Measurements from ENCODE around the gene NDUFC1. TPM values are rescaled to one million over a fixed set of nuclear protein-coding genes. Genes with fewer than 3 reads are reported as not detected.

Gene NDUFC1
- total RNA-seq (2021; fragmentation: NEBNext Ultra II Directional; extraction: Animal tissue kit (Norgen Biotek cat#: 25700)) (54.5 and 62.0 TPM in 2 replicates), polyA plus RNA-seq (2011; rRNA removed) (41.9 and 48.4 TPM in 2 replicates), polyA minus RNA-seq (2011; rRNA and poly(A)+ RNA removed) (6.2 and 6.9 TPM in 2 replicates)
- 45.9 TPM for polyA plus RNA-seq (2011; cell fraction: cytosol; rRNA removed)
- polyA plus RNA-seq (2011; cell fraction: nucleus; rRNA removed): 33.1 TPM
- polyA plus RNA-seq (2012, experiment 1 of 2): 51.2 to 74.8 TPM (median 61.0 TPM) in 4 replicates
- polyA plus RNA-seq (2012, experiment 2 of 2): 31.1 TPM
- 151 TPM for polyA plus RNA-seq (2013, experiment 1 of 2)
- 155 TPM for polyA plus RNA-seq (2013, experiment 2 of 2)
- 18.2 TPM for polyA minus RNA-seq (2011; cell fraction: cytosol; rRNA and poly(A)+ RNA removed)
- 14.9 TPM for polyA minus RNA-seq (2011; cell fraction: nucleus; rRNA and poly(A)+ RNA removed)
- long read RNA-seq, experiment 1, transcript NDUFC1-209 (5 exons, 1,198 nt): minor isoform, 6 of 123 reads
- long read RNA-seq, experiment 1, transcript NDUFC1-210 (5 exons, 725 nt): major isoform, 12 of 123 reads
- long read RNA-seq, experiment 1, partial matches to known transcripts: 90 of 123 reads
- long read RNA-seq, experiment 1, other reads (novel, unspliced or antisense): 14 of 123 reads
- long read RNA-seq, experiment 2, transcript NDUFC1-209 (5 exons, 1,198 nt): major isoform, 13 of 17 reads
- long read RNA-seq, experiment 2, partial matches to known transcripts: 1 of 17 reads
- long read RNA-seq, experiment 2, other reads (novel, unspliced or antisense): 3 of 17 reads

DNA sequence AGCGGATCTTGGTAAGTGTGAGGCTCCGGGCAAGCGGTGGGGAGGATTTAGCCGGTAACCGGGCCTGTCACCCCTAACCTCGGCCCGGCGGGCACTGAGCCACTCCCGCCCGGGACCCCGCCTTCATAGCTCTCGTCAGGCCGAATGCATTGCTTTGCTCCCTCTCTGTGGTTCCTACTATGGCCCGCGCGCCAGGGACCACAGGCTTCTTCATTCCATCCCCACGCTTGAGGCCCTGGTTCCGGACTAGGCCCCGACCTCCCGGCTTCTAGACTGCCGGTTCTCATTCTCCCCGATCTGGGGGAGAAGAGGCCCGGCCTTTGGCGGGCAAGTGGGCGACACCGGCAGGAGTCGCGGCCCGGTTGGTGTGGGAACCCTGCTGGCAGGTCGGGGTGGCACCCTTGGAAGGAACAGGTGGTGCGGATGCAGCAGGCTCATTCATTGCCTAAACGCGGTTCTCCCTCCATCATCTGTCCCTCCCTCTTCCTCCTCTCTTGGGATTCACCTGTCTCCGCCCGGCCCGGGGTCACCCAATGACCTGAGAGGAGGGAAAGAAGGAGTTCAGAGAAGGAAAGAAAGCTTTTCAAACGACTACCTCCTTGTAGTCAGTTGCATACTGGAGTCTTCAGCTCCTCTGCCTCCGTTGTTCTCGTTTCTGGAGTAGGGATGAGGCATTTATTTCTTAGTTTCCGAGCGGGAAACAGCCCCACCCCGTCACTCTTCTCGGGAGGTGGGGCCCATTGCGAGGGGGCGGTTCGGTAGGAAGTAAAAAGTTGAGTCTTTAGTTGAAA lies at the start of gene NDUFC1:
TSS of gene NDUFC1 (minus strand) at position 657 of the 791 bp plus-strand sequence. CDS start 6,679 bp downstream, outside the sequence.
- CTCF ChIA-PET (ENCODE audit: partially characterized antibody): interaction anchor here (0.8 to 3.5 kb wide), 9 partner anchors 10 to 271 kb away, joined by 3 to 19 read pairs (median 4); no protein-coding TSS in a partner anchor
- H2BK12ac ChIP-seq (ENCODE audit: low read depth, low read length): no peak within 1 kb of the TSS
- H3K4me2 ChIP-seq (ENCODE audit: insufficient read depth in 1 of 2, low read depth in 2 of 2, low read length in 2 of 2): peak within 1 kb of the TSS; percentile 77 to 99
- H3K79me1 ChIP-seq (ENCODE audit: low read depth, low read length): no peaks in the 10 kb centered on the region
- H3K9ac ChIP-seq (replicated peaks in 1 of 4; ENCODE audit: extremely low read depth in 1 of 4, low read depth in 3 of 4, low read length in 3 of 4): peak within 1 kb of the TSS; percentile 80 to 94 (median 92)
- peak within 1 kb of the TSS; percentile 91 to 100 (median 93) for H3K4me3 ChIP-seq (ENCODE audit: extremely low read depth in 1 of 4, insufficient read depth in 2 of 4, low read depth in 3 of 4, low read length in 4 of 4)
- H2BK15ac ChIP-seq (ENCODE audit: low read length): 0 out of 2 replicates have a peak within 1 kb of the TSS, but pooled peaks have one; percentile 47
- peak within 1 kb of the TSS; percentile 94 for H3K4ac ChIP-seq (replicated peaks; ENCODE audit: insufficient read length, low read depth, low read length)
- no peak within 1 kb of the TSS for H3K23ac ChIP-seq (ENCODE audit: insufficient read length)
- H3K4me1 ChIP-seq (replicated peaks in 1 of 4; ENCODE audit: control insufficient read depth in 3 of 4, insufficient read depth in 4 of 4, low read length in 3 of 4): peaks cover 0 to 2% (median 0%) of the 10 kb centered on the region in 4 experiments; a peak in 1 of 7 replicates
- peak in 1 of 2 experiments; percentile 75 for DNase-seq (ENCODE audit: low read depth in 1 of 2, low spot score in 2 of 2)
- H3K79me2 ChIP-seq (ENCODE audit: control insufficient read depth in 1 of 2, insufficient read depth in 2 of 2, low read length in 2 of 2): peaks cover 44 to 70% of the 10 kb centered on the region in 2 experiments
- no peak within 1 kb of the TSS for H2BK120ac ChIP-seq (replicated peaks; ENCODE audit: low read depth, low read length)
- no peak within 1 kb of the TSS for H2AFZ ChIP-seq (ENCODE audit: low read length)
- H2BK5ac ChIP-seq (ENCODE audit: low read depth, low read length): peak within 1 kb of the TSS; percentile 84
- peaks cover 6% of the 10 kb centered on the region for H3K23me2 ChIP-seq (ENCODE audit: low read depth, low read length)
- H4K8ac ChIP-seq (ENCODE audit: extremely low read depth, insufficient read depth, low read length): peak within 1 kb of the TSS; percentile 99
- H3K36me3 ChIP-seq (ENCODE audit: control insufficient read depth in 2 of 4, insufficient read depth in 4 of 4, low read length in 3 of 4): peaks cover 0 to 20% (median 4%) of the 10 kb centered on the region in 4 experiments; a peak in 3 of 8 replicates
- no peak within 1 kb of the TSS for H2BK20ac ChIP-seq (ENCODE audit: low read length)
- POLR2A ChIA-PET (ENCODE audit: partially characterized antibody): interaction anchor here (0.6 to 3.5 kb wide), 24 partner anchors 9 to 223 kb away, joined by 3 to 31 read pairs (median 4); partner anchors contain the start of gene ELF2
- 3% methylated on average over 30 of the region's 46 CpGs; no CpG with 5 or more reads in 1 of the 2 experiments for WGBS, 2 experiments (ENCODE audit: extremely low coverage in 1 of 2, insufficient coverage in 1 of 2, insufficient read length in 1 of 2, insufficient replicate concordance in 2 of 2, low coverage in 1 of 2, low lambda C conversion rate in 2 of 2, missing lambda C conversion rate in 1 of 2)
- no peak within 1 kb of the TSS for H2AK5ac ChIP-seq (ENCODE audit: low read depth, low read length)
- H3K27ac ChIP-seq (ENCODE audit: low read depth, low read length): peak within 1 kb of the TSS; percentile 83
- no peaks in the 10 kb centered on the region for H3K27me3 ChIP-seq (replicated peaks in 1 of 4; ENCODE audit: control insufficient read depth in 3 of 4, extremely low read depth in 1 of 4, insufficient read depth in 3 of 4, low read length in 3 of 4)
- H4K20me1 ChIP-seq (replicated peaks in 1 of 2; ENCODE audit: control insufficient read depth in 1 of 2, insufficient read depth in 2 of 2, low read length in 2 of 2): peaks cover 4 to 7% of the 10 kb centered on the region in 2 experiments
- H4K91ac ChIP-seq (replicated peaks; ENCODE audit: insufficient read length, low read length): peak within 1 kb of the TSS; percentile 72
- peaks cover 4% of the 10 kb centered on the region in 2 experiments; a peak in 3 of 4 replicates for H3K9me3 ChIP-seq (ENCODE audit: insufficient read depth in 2 of 2, low read depth in 1 of 2, low read length in 1 of 2)
- peak within 1 kb of the TSS; percentile 74 for H3K56ac ChIP-seq (replicated peaks; ENCODE audit: insufficient read length, low read depth, low read length)
- peak within 1 kb of the TSS; percentile 34 for H4K5ac ChIP-seq (ENCODE audit: insufficient read length, low read depth, low read length)
- no peak for FAIRE-seq
- H3K14ac ChIP-seq (ENCODE audit: insufficient read length): no peak within 1 kb of the TSS
- H3K18ac ChIP-seq (ENCODE audit: extremely low read depth, low read length): peak within 1 kb of the TSS; percentile 86
- TF ChIP-seq SP4 (IDR thresholded peaks at IDR 0.05; ENCODE audit: low read length) (no peak), KDM4A (IDR thresholded peaks at IDR 0.05; ENCODE audit: low read depth, low read length, severe bottlenecking) (no peak), GABPA (IDR thresholded peaks at IDR 0.05; ENCODE audit: borderline replicate concordance, insufficient read depth, low read length) (no peak), TAF1 (IDR thresholded peaks at IDR 0.05; ENCODE audit: low read depth, low read length) (peak; percentile 47; the same call in 1 of the 2 replicates), JUND (IDR thresholded peaks at IDR 0.05; ENCODE audit: low read length) (no peak), POLR2A (IDR thresholded peaks at IDR 0.05; ENCODE audit: control extremely low read depth in 1 of 2, low read depth in 2 of 2, low read length in 2 of 2) (peak; percentile 19 to 81), POLR2AphosphoS5 (IDR thresholded peaks at IDR 0.05; ENCODE audit: low read depth, low read length) (peak; percentile 43; the same call in 1 of the 2 replicates), EP300 (IDR thresholded peaks at IDR 0.05; ENCODE audit: borderline replicate concordance in 1 of 2, low read depth in 2 of 2, low read length in 2 of 2) (no peak)
